NCI-H2107 treated with DMSO at 0.1 percent for 48 hours (cell line): ENCODE measurements around the gene TMEM234.
"Not testable (repeated sequence)": the region's sequence is repeated elsewhere in the genome, so short reads cannot be mapped to it uniquely, and the experiment has no call there.

Experiments
- DNase-seq: peaks from one replicate; lab custom pipeline; 2025; ENCODE audit not compliant: unreplicated experiment; lab: John Stamatoyannopoulos, UW

Gene TMEM234

DNA sequence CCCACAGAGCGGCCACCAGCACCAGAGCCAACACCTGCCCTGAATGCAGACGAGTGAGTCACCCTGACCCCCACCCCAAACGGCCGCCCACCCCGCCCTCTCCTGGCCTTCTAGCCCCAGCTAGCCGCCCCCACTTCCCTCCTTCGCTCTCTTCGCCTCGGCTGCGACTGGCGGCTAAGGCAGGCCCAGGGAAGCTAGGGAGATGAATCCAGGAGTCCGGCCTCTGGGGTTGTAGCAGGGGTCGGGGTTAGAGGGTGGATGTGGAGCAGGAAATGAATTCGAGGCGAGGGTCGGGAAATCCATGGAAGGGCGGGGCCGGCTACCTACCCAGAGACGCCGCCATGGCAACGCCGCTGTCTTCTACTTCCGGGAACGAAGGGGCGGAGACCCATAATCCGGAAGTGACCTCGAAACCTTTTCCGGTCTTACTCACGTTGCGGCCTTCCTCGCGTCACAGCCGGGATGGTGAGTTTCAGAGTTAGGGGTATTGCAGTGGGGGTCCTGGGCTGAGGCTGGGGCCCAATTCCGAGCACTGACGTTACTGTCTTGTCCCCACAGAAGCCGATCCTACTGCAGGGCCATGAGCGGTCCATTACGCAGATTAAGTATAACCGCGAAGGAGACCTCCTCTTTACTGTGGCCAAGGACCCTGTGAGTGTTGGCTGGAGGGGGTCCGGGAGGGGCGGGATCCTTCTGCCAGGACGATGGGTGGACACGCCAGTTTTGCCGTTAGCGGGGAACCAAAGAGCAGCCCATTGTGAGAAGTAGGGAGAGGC lies at the start of gene TMEM234, which contains the start of gene EIF3I:
Gene TMEM234, minus strand, starts transcription at position 374 of the 776 bp plus-strand sequence. Its CDS starts 31 bp downstream, at position 343.
Gene EIF3I, plus strand, starts transcription at position 428 of the 776 bp plus-strand sequence. Its CDS starts 35 bp downstream, at position 463.
- DNase-seq, result peak; percentile 81

DNA sequence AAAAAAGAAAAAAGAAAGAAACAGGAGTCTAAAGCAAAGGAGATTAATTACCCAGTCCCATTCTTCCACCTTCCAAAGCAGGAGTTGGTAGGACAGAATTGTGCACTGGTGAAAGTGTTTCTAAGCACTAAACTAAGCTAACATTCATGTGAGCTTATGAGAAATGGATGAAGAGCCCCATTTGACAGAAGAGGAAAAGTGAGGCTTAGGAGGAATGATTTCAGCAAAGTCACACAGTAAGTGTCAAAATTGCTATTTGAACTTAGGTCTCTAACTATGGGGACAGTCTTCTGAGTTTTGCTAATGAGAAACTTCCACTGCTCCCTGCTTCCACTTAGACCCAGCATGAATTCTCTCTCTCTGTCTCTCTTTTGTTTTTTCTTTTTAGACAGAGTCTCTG lies 47.6 kb upstream of the TMEM234 start:
- no peak for DNase-seq

DNA sequence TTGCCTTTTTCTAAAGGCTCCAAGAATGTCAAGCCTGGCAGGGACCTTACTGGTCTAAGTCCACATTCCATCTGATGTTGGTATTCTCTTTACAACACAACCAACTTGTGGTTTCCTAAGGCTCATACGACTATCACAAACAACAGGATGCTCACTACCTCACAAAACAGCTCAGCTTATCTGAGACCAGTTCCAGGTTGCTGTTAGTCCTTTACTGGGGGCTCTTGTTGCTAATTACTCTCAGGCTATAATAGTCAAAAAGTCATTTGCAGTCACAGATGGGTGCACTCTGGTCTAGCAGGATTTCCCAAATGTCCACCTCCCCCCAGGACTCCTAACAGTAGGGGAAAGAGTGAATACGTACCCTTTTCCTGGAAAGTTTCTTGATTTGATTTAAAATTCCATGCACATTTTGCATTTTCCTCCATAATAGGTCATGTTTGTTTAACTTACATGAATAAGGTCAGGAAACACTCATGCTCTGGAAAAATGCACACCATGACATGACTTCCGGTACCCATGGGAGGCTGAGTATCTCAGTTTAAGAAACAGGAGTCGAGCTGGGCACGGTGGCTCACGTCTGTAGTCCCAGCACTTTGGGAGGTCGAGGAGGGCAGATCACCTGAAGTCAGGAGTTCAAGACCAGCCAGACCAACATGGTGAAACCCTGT lies 44.9 kb upstream of the TMEM234 start:
- DNase-seq, result no peak

DNA sequence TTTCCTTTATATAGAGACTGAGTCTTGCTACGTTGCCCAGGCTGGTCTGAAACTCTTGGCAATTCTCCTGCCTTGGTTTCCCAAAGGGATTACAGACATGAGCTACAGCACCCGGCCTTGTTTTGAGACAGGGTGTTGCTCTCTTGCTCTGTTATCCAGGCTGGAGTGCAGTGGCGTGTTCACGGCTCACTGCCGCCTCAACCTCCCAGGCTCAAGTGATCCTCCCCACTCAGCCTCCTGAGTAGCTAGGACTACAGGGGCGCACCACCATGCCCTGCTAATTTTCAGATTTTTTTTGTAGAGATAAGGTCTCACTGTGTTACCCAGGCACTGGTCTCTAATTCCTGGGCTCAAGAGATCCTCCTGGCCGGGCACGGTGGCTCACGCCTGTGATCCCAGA lies 43.7 kb upstream of the TMEM234 start:
- no peak for DNase-seq

DNA sequence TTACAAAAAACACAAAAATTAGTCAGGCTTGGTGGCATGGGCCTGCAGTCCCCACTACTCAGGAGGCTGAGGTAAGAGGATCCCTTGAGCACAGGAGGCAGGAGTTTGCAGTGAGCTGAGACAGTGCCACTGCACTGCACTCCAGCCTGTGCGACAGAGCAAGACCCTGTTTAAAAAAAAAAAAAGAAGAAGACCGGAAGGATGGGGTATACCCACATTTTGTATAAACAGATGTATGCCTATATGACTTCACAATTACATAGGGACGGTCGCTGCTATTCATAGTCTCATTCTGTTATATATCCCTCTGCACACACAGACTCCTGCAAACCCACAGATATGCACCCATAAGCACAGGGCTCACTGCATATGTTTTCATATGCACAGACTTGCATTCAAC lies 41.6 kb upstream of the TMEM234 start:
- no peak for DNase-seq

DNA sequence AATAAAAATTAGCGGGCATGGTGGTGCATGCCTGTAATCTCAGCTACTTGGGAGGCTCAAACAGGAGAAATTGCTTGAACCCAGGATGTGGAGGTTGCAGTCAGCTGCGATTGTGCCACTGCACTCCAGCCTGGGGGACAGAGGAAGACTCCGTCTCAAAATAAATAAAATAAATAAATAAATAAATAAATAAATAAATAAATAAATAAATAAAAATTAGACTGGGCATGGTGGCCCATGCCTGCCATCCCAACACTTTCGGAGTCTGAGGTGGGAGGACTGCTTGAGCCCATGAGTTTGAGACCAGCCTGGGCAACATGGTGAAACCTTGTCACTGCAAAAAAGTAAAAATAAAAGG lies 41.1 kb upstream of the TMEM234 start:
- DNase-seq, result not testable (repeated sequence)

DNA sequence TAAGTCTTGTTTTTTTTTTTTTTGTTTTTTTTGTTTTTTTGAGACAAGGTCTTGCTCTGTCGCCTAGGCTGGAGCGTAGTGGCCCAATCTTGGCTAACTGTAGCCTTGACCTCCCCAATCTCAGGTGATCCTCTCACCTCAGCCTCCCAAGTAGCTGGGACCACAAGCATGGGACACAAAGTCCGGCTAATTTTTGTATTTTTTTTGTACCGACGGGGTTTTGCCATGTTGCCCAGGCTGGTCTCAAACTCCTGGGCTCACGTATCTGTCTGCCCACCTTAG lies 35.0 kb upstream of the TMEM234 start:
- no peak for DNase-seq

DNA sequence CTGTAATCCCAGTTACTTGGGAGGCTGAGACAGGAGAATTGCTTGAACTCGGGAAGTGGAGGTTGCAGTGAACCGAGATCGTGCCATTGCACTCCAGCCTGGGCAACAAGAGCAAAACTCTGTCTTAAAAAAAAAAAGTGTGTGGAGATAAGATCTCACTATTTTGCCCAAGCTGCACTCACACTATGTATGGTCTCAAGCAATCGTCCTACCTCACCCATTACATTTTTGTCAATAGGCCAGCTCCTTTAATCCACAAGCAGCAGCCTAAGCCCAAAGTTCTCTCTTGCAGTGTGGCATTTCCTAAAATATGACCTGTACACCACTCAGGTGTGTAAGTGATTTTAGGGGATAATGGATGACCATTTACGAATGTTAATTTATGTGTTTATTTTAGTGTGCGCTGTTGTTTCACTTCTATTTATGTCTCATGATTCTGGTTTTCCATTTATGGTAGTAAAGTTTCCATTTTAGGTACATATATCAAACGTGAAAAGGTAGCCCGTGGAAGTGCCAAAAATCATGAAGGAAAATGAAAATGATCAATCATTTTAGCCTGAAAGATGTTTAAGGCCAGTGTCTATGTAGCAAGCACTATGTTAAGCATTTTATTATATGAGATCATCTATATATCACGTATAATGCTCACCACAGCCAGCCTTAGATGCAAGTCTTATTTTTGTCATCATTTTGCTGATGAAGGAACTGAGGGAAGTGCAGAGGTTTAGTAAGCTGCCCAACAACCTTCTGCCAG lies 34.5 kb upstream of the TMEM234 start:
- DNase-seq, result no peak

DNA sequence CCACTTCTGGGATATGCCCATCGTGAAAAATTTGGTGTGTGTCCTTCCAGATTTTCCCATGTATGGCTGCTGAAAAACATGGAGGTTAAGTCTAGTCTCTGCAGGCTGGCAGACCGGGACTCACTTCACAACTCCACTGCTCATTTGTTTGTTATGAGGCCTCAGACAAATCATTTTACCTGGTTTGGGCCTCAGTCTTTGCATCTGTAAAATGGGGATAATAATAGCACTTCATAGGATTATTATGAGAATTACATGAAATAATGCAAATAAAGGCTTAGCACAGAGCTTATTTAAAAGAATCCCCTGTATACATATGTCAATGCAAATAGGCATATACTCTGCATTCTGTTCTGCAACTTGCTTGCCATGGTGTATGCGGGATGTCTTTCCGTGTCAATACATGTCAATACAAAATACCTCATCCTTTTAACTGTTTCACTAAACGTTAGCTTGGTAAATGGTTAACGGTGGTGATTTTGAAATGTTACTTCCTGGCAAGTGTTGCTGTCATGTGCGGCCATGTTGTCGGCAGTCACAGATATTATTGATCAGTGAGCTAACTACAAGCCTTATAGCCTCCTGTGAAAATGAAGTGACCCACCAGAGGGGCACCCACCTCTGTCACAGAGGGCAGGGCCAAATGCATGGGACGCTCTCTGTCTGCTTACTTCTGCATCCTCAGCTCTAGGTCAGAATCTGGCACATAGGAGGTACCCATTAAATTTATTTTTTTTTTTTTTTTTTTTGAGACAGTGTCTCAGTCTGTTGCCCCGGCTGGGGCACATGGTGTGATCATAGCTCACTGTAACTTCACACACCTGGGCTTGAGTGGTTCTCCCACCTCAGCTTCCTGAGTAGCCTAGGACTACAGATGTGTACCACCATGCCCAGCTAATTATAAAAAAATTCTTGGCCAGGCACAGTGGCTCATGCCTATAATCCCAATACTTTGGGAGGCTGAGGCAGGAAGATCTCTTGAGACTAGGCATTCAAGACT lies 33.2 kb upstream of the TMEM234 start:
- no peak for DNase-seq

DNA sequence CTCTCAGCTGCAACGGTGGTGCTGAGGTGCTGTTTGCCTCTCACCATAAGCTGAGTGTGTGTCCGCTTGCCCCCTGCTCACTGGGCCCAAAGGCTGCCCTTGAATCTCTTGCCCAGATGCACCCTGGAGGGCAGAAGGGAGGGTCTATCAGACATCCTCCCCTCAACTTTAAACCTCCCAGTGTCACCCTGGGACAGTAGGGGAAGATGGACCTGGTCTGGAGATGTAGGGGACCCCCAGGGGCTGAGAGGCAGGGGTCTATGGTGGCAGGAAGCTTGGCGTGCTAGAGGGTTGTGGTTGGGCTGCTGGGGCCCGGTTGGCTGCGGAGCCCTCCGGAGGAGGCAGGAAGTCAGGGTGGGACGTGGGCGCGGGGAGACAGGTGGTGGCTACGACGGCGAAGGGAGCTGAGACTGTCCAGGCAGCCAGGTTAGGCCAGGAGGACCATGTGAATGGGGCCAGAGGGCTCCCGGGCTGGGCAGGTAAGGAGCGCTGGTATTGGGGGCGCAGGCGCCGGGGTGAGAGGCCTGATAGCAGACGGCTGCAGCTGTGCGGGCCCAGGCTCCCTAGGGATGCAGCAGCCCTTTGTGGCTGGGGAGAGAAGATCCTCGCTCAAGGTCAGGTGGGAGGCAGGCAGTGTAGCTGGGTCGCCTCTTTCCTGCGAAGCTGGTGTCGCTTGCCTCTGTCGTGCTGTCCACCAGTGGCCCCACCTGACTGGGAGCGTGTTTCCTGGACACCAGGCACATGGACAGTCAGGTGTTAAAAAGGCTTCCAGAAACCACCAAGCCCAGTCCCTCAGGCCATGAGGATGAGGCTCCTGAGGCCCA lies 29.0 kb upstream of the TMEM234 start, which contains the start of gene LCK:
Gene LCK, plus strand, starts transcription at position 373 of the 824 bp plus-strand sequence. CDS start 23,065 bp downstream, outside the sequence.
- DNase-seq, result no peak

DNA sequence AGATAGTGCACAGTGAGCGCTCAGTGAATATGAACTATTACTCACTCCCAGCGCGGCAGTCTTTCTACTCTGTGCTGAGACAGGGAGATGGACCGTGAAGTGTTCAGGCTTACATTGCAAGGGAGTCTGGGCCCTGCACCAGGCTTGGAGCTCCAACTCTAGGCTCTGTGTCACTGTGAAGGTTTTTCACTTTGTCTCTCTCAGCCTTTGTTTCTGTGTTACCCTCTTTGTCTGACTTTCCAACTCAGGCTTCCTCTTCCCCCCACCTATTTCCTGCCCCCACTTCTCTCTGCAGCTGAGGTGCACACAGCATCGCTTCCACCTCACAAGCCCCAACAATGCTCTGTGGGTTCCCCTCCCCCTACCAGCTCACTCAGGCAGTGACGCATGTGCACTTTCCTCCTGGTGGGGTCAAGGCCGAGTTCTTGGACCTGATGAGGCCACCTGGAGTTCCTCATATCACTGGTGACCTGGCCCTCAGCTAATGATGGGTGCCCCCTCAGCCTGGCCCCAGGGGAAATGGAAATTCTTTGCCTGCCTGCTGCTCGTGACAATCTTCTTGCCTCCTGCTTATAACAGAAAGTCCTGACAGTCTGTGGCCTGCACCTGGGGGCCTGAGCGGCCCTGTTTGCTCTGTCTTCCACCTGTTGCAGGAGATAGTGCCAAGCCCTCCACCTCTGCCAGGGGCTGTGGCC lies 27.8 kb upstream of the TMEM234 start:
- no peak for DNase-seq

DNA sequence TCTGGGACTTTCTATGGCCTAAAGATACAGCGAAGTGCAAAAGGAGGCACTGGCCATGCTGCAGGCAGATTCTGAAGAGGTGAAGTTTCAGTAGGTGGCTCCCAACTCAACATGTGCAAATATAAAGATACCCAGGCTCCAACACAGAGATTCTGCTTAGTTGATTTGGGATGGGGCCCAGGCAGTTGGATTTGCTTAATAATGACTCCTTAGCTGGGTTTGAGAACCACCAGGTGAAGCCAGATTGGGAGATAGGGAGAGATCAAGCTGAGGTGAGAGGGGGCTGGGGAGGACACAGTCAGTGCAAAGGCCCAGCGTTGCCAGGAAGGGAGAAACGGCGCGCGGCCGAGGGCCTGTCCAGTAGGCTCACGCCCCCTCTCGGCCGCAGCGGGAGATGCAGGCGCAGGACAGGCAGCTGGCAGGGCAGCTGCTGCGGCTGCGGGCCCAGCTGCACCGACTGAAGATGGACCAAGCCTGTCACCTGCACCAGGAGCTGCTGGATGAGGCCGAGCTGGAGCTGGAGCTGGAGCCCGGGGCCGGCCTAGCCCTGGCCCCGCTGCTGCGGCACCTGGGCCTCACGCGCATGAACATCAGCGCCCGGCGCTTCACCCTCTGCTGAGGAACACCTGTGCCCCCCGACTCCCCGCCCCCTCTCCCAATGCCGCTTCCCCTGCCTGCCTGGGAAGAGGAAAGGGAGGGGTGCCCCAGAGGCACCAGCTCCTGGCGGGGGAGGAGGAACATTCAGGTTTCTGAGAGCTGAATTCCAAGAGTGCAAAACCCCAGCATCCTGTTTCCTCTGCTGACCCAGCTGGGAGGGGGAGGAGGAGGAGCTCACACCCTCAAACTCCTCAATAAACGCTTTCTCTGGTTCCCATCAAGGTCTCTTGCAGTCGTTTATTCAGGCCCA lies 26.1 kb upstream of the TMEM234 start:
- peak; percentile 49 for DNase-seq

DNA sequence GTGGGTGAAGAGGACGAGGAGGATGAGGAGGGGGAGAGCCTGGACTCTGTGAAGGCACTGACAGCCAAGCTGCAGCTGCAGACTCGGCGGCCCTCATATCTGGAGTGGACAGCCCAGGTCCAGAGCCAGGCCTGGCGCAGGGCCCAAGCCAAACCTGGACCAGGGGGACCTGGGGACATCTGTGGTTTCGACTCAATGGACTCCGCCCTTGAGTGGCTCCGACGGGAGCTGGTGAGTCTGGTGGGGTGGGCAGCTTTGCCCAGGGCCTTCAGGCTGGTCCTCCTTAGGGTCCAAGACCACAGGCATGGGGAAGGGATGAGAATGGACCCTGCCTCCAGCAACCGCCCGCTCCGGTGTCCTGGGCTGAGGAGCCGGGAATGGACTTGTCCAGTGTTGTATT lies 25.3 kb upstream of the TMEM234 start:
- DNase-seq, result no peak

DNA sequence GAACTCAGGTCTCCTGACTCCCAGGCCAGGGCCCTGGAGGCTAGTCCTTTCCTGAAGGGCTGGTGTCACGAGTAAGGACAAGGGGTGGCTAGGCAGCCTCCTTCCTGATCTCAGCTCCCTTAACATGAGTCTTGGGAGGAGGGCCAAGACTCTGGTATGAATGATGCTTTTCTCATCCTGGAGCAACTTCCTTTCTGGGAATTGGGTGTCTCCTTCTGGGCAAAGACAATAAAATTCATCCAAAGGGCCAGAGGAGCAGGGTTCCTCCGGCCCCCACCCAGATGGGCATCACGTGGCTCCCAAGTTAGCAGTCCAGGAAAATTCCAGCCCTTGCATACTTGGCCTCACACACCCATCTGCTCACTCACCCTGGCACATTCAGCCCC lies 24.7 kb upstream of the TMEM234 start, which contains the start of gene FAM167B:
Gene FAM167B, plus strand, starts transcription at position 335 of the 386 bp plus-strand sequence. CDS start 200 bp downstream, outside the sequence.
- DNase-seq, result no peak

DNA sequence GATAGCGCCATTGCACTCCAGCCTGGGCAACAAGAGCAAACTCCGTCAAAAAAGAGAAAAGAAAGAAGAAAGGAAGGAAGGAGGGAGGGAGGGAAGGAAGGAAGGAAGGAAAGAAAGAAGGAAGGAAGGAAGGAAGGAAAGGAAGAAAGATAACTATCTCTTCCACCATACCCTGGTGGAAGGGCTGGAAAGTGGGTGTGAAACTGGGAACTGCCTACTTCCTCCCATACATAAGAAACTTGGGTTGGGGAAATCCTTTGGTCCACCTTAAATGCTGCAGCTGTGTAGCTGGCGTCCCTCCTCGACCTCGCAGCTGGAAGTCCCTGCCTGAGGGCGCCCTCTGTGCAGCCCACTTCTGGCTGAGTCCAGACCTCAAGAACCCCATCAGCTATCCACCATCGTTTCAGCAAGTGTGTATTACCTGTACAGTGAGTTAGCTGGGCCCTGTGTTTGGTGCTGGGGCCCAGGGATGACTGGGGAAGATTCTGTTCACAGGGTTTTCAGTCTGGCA lies 20.2 kb upstream of the TMEM234 start:
- DNase-seq, result no peak

DNA sequence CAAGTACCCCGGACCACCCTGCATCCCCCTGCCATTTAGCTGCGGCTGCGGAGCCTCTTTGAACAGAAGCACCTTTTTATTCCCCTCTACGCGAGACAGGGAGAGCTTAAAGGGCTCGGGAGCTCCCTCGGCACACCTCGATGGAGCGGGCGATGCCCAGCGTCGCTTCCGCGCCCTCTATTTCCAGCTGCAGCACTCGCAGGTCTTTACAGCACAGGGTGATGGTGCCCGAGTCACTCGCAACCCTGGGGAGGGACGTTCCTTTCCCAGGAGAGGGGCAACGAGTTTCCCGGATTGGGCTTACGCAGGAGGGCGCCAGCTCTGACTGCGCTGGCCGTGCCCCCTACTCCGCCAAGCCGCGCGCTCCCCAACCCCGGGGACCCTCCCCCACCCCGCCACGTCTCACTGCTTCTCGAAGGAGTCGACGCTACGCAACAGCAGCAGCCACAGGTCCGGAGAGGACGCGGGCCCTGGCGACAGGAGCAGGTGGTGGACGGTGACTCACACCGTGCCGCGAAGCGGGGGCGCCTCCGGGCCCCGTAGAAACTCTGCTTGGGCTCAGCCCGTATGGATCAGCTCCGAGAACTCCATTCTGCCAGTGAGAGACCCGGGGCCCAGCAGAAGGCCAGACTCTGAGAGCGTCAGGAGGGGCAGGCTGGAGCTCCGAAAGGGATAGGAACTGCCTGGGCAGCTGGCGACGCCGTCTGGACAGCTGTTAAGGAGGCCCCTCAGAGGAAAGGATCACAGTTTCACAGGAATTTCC lies 19.0 kb upstream of the TMEM234 start:
- DNase-seq, result peak; percentile 55
